ENCODE results near the gene PHF21B. TPM values are rescaled to one million over a fixed set of nuclear protein-coding genes. Genes with fewer than 3 reads are reported as not detected.

The PHF21B gene
- total RNA-seq, 1 experiment from 2014 or later, result 5.9 TPM

DNA sequence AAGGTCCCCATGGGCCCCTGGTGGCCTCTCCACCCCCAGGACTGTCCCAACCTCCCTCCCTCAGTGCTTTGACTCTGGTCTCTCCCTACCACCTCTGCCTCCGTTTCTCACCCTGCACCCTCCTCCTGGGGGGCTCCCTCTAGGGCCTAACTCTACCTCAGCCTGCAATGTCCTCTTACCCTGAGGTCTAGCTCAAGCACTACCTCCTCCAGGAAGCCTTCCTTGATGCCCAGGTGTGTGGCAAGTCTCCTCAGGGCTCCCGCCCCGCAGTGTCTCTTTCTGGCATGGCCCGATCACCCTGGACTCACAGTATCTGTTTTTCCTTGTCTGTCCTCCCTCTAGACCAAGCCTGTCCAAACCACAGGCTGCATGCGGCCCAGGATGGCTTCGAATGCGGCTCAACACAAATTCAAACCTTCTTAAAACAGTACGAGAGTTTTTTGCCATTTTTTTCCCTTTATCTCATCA lies 90.8 kb downstream of the PHF21B start:
- Histone ChIP-seq H3K9ac (ENCODE audit: low read length) (no peak overlapping the region), H3K9me2 (replicated peaks; ENCODE audit: insufficient read depth, low read length) (no peaks in the 10 kb centered on the region), H3K36me3 (ENCODE audit: insufficient read depth, low read length) (no peaks in the 10 kb centered on the region)

DNA sequence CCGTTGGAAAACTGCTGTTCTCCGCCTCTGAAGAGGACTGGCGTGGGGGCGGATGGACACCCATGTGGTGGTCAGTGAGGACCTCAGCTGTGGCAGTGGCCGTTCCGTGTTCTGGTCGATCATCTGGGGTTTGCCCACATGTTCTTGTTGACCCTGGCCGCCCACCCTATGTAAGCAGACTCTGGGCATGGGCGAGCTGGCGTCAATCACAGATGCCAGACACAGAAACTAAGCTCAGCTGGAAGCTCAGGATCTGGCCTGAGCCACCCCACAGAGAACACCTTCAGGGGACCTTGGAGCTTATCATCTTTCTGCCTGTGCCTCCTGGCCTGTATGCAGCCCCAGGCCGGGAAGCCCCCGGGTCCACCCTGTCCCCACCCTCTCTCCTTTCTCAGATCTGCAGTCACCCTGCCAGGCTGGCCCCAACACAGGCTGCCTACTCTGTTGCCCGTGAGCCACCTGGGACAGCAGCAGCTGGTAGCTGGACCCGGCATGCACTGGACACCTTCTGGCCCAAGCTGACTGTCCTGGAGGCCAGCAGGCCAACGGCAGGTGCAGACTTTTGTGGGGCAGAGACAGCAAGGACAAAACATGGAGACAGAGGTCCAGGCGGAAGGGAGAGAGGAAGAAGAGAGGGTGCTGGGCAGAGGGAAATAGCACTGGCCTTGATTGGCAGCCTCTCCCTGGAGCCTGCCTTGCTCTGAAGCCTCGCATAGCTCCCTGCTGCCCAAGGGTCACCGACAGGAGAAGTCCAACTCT lies 91.5 kb downstream of the PHF21B start:
- Histone ChIP-seq H3K9ac (ENCODE audit: low read length) (no peak overlapping the region), H3K36me3 (ENCODE audit: insufficient read depth, low read length) (no peaks in the 10 kb centered on the region), H4K20me1 (ENCODE audit: insufficient read depth, low read depth, low read length) (no peaks in the 10 kb centered on the region), H3K4me3 (ENCODE audit: low read length) (no peak overlapping the region), H3K9me3 (ENCODE audit: low read length) (no peaks in the 10 kb centered on the region), H3K4me2 (ENCODE audit: low read depth, low read length, poor library complexity, severe bottlenecking) (no peak overlapping the region), H3K4me1 (ENCODE audit: low read length) (no peaks in the 10 kb centered on the region), H3K79me2 (ENCODE audit: low read length) (peaks cover 6% of the 10 kb centered on the region; the same call in 1 of the 2 replicates), H3K27ac (ENCODE audit: low read length) (no peak overlapping the region), H3K9me2 (replicated peaks; ENCODE audit: insufficient read depth, low read length) (no peaks in the 10 kb centered on the region), H3K27me3 (ENCODE audit: low read length) (no peaks in the 10 kb centered on the region), H2AFZ (ENCODE audit: low read length) (no peak overlapping the region)
- no peak for DNase-seq

More for the DNA sequence above, 90.8 kb downstream of the PHF21B start:
- peaks cover 6% of the 10 kb centered on the region; the same call in 1 of the 2 replicates for H3K79me2 ChIP-seq (ENCODE audit: low read length)
- H3K4me1 ChIP-seq (ENCODE audit: low read length), result no peaks in the 10 kb centered on the region
- no peaks in the 10 kb centered on the region for H4K20me1 ChIP-seq (ENCODE audit: insufficient read depth, low read depth, low read length)
- no peaks in the 10 kb centered on the region for H3K27me3 ChIP-seq (ENCODE audit: low read length)
- H3K4me3 ChIP-seq (ENCODE audit: low read length), result no peak overlapping the region
- no peak overlapping the region for H3K4me2 ChIP-seq (ENCODE audit: low read depth, low read length, poor library complexity, severe bottlenecking)
- DNase-seq, result no peak
- no peaks in the 10 kb centered on the region for H3K9me3 ChIP-seq (ENCODE audit: low read length)
- no peak overlapping the region for H2AFZ ChIP-seq (ENCODE audit: low read length)
- H3K27ac ChIP-seq (ENCODE audit: low read length), result no peak overlapping the region

DNA sequence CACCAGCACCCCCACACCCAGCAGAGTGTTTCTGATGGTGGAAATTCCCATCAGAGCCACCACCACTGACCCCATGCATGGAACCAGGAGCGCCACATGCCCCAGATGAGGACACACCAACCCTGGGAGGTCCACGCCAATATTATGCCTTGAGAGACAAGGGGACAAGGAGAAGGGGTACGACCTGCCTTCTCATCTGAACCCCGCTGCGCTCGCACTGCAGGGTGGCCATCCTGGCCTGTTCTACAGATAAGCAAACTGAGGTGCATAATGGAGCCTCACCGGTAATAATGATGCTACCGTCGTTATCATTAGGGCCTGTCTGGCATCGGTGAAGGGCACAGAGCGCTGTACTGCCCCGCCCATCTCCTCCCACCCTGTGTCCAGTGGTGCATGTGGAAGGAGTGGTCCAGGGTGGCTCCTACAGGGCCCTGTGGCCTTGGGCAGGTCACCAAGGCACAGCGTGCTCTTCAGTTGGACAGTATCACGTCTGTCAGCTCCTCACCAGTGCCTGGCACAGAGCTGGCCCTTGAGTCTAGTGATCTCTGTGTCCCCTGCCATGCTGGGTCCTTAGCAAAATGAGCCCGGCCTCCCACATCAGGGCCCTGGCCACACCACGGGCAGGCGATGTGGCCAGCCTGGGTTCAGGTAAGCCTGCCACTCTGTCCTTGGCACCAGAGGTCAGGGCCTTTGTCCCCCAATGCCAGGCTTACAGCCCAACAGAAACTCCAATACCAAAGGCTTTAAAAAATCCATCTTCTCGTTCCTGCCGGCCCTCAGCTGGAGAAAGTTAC lies 92.2 kb downstream of the PHF21B start:
- no peaks in the 10 kb centered on the region for H3K27me3 ChIP-seq (ENCODE audit: low read length)
- no peak for DNase-seq

DNA sequence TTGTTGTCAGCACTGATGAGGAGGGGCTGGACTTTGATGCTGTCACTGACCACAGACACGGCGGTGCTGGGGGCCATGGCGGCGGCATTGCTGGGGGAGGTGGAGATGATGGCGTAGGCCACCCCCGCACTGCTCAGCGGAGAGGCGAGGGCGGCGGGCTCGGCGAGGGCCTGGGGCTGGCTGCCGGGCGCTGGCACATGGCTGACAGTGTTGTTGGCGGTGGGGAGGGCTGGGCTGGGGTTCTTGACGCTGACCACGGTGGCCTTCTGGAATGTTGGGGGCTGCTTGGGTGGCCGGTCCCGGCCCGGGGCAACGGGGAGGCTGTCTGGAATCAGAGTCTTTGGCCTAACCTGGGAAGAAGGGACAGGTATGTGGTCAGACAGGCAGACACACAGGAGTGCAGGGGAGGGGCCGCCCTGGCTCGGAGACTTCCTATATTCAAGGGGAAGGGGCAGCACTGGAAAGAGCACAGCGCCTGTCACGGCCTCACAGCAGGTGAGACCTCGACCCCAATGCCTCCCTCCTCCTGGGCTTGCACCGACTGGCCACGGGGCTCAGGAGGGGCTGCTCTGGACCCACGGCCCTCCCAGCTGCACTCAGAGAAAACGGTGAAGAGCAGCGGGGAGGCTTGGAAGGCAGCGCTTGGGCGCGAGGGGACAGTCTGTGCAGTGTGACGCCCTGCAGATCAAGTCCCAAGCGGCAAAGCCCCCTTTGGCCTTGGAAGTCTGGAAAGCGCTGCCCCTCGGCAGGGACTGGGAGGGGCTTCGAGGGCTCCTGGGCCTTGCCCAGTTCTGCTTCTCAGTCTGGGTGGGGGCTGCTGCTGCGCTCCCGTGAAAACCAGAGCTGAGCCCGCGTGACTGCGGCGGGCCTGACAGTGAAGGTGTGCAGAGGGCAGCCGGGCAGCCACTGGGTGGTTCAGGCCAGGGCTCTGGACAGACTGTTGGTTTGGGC lies 93.2 kb downstream of the PHF21B start:
- H3K4me1 ChIP-seq (ENCODE audit: low read length), result no peaks in the 10 kb centered on the region
- no peaks in the 10 kb centered on the region for H3K36me3 ChIP-seq (ENCODE audit: insufficient read depth, low read length)
- no peak for DNase-seq
- no peaks in the 10 kb centered on the region for H3K9me2 ChIP-seq (replicated peaks; ENCODE audit: insufficient read depth, low read length)
- no peak overlapping the region for H3K9ac ChIP-seq (ENCODE audit: low read length)
- H3K27ac ChIP-seq (ENCODE audit: low read length), result no peak overlapping the region
- no peak overlapping the region for H3K4me3 ChIP-seq (ENCODE audit: low read length)
- H3K79me2 ChIP-seq (ENCODE audit: low read length), result no peaks in the 10 kb centered on the region
- H4K20me1 ChIP-seq (ENCODE audit: insufficient read depth, low read depth, low read length), result no peaks in the 10 kb centered on the region
- no peak overlapping the region for H3K4me2 ChIP-seq (ENCODE audit: low read depth, low read length, poor library complexity, severe bottlenecking)
- H3K27me3 ChIP-seq (ENCODE audit: low read length), result no peaks in the 10 kb centered on the region
- no peaks in the 10 kb centered on the region for H3K9me3 ChIP-seq (ENCODE audit: low read length)
- no peak overlapping the region for H2AFZ ChIP-seq (ENCODE audit: low read length)

More for the DNA sequence above, 92.2 kb downstream of the PHF21B start:
- Histone ChIP-seq H2AFZ (ENCODE audit: low read length) (no peak overlapping the region), H3K27ac (ENCODE audit: low read length) (no peak overlapping the region), H3K9ac (ENCODE audit: low read length) (no peak overlapping the region), H3K36me3 (ENCODE audit: insufficient read depth, low read length) (no peaks in the 10 kb centered on the region), H3K9me3 (ENCODE audit: low read length) (no peaks in the 10 kb centered on the region), H3K4me2 (ENCODE audit: low read depth, low read length, poor library complexity, severe bottlenecking) (no peak overlapping the region), H3K4me1 (ENCODE audit: low read length) (no peaks in the 10 kb centered on the region), H3K4me3 (ENCODE audit: low read length) (no peak overlapping the region), H4K20me1 (ENCODE audit: insufficient read depth, low read depth, low read length) (no peaks in the 10 kb centered on the region), H3K9me2 (replicated peaks; ENCODE audit: insufficient read depth, low read length) (no peaks in the 10 kb centered on the region), H3K79me2 (ENCODE audit: low read length) (peaks cover 3% of the 10 kb centered on the region; the same call in 1 of the 2 replicates)

DNA sequence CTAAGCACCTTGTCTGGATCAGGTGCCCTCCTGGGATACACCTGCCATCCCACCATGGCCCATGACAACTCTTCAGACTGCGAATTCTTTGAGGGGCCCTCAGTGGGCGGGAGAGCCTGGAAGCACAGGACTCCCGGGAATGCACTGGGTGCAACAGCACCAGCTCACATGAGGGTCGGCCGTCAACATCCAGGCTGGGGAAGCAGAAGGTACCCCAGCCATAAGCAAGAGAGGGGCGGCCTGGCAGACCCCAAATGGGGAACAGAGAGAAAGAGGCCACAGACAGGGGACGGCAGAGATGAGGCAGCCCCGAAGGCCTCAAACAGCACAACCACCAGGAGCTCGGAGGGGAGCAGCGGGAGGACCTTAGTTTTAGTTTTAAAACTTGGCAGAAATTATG lies 94.4 kb downstream of the PHF21B start:
- H3K79me2 ChIP-seq (ENCODE audit: low read length), result no peaks in the 10 kb centered on the region
- H4K20me1 ChIP-seq (ENCODE audit: insufficient read depth, low read depth, low read length), result no peaks in the 10 kb centered on the region
- no peaks in the 10 kb centered on the region for H3K9me3 ChIP-seq (ENCODE audit: low read length)
- H3K4me2 ChIP-seq (ENCODE audit: low read depth, low read length, poor library complexity, severe bottlenecking), result no peak overlapping the region
- H3K9me2 ChIP-seq (replicated peaks; ENCODE audit: insufficient read depth, low read length), result no peaks in the 10 kb centered on the region
- H3K9ac ChIP-seq (ENCODE audit: low read length), result no peak overlapping the region
- H3K36me3 ChIP-seq (ENCODE audit: insufficient read depth, low read length), result no peaks in the 10 kb centered on the region; the same call in 1 of the 2 replicates
- H3K27me3 ChIP-seq (ENCODE audit: low read length), result no peaks in the 10 kb centered on the region
- DNase-seq, result no peak
- H2AFZ ChIP-seq (ENCODE audit: low read length), result no peak overlapping the region
- H3K4me1 ChIP-seq (ENCODE audit: low read length), result no peaks in the 10 kb centered on the region
- no peak overlapping the region for H3K27ac ChIP-seq (ENCODE audit: low read length)
- no peak overlapping the region for H3K4me3 ChIP-seq (ENCODE audit: low read length)

DNA sequence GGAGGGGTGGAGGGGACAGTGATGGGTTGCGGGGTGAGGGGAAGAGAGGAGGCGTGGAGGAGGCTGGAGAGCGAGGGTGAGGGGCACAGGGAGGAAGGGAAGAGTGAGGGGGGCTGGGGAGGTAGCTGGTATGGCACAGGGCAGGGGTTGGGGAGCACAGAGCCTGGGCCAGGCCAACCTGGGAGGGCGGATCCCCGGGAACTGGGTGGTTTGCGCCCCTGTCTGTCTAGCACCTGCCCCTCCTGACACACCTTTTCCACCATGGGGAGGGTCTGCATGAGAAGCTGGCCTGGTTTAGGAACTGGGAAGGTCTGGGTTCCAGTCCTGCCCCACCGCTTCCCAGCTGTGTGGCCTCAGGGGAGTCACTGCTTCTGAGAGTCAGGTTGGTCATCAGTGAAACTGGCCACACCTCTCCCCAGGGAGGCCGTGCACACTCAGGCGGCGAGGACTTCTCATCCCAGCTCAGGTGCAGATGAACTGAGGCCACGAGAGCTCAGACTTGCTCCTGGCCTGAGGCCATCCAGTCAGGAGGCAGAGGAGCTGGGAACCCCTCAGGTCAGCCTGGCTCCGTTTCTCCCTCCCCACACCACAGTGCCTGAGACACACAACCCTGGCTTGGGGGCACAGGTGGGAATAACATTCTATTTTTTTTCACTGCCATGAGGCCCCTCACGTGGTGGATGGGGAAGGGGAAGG lies 95.6 kb downstream of the PHF21B start:
- Histone ChIP-seq H4K20me1 (ENCODE audit: insufficient read depth, low read depth, low read length) (no peaks in the 10 kb centered on the region), H3K27me3 (ENCODE audit: low read length) (no peaks in the 10 kb centered on the region), H3K9me2 (replicated peaks; ENCODE audit: insufficient read depth, low read length) (no peaks in the 10 kb centered on the region), H2AFZ (ENCODE audit: low read length) (no peak overlapping the region), H3K27ac (ENCODE audit: low read length) (no peak overlapping the region), H3K36me3 (ENCODE audit: insufficient read depth, low read length) (no peaks in the 10 kb centered on the region; the same call in 1 of the 2 replicates), H3K4me1 (ENCODE audit: low read length) (no peaks in the 10 kb centered on the region), H3K4me2 (ENCODE audit: low read depth, low read length, poor library complexity, severe bottlenecking) (no peak overlapping the region), H3K79me2 (ENCODE audit: low read length) (no peaks in the 10 kb centered on the region), H3K9me3 (ENCODE audit: low read length) (no peaks in the 10 kb centered on the region), H3K4me3 (ENCODE audit: low read length) (no peak overlapping the region), H3K9ac (ENCODE audit: low read length) (no peak overlapping the region)
- DNase-seq, result no peak

DNA sequence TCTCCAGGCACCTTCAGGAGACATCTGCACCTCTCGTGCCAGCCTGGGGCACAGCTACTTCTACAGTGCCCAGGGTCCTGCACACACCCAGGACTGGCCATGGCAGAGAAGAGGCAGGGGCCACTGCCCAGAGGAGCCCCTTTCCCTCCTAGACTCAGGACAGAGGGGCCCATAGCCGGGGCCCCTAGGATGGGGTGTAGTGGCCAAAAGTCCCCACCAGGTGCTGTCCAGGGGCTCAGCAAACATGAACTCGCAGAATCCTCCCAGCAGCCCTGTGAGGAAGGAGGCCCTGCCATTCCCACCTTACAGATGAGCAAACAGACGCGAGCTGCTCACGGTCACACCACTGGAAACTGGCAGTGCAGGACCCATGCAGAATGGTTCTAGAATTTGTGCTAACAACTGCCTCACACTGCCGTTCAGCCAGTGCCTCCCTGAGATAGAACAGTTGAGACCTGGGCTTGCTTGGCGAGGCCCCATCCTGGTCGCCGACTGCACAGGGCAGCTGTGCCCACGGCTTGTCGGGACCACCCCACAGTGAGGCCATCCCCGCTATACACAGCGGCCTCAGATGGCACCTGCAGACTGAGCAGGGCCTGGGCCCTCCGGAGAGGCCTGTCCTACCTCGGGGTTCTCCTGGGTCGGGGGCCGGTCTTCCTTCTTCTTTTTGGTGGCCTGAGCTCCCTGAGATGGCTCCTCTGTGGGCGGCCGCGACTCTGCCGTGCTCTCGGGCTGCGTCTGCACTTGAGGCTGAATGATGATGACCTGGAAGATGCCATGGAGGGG lies 96.4 kb downstream of the PHF21B start:
- no peak overlapping the region for H2AFZ ChIP-seq (ENCODE audit: low read length)
- no peaks in the 10 kb centered on the region for H3K9me2 ChIP-seq (replicated peaks; ENCODE audit: insufficient read depth, low read length)
- H3K4me1 ChIP-seq (ENCODE audit: low read length), result no peaks in the 10 kb centered on the region
- H3K79me2 ChIP-seq (ENCODE audit: low read length), result no peaks in the 10 kb centered on the region
- H4K20me1 ChIP-seq (ENCODE audit: insufficient read depth, low read depth, low read length), result no peaks in the 10 kb centered on the region
- H3K9me3 ChIP-seq (ENCODE audit: low read length), result no peaks in the 10 kb centered on the region
- H3K9ac ChIP-seq (ENCODE audit: low read length), result no peak overlapping the region
- H3K36me3 ChIP-seq (ENCODE audit: insufficient read depth, low read length), result no peaks in the 10 kb centered on the region; the same call in 1 of the 2 replicates
- no peak for DNase-seq
- no peaks in the 10 kb centered on the region for H3K27me3 ChIP-seq (ENCODE audit: low read length)
- H3K27ac ChIP-seq (ENCODE audit: low read length), result no peak overlapping the region
- no peak overlapping the region for H3K4me3 ChIP-seq (ENCODE audit: low read length)
- no peak overlapping the region for H3K4me2 ChIP-seq (ENCODE audit: low read depth, low read length, poor library complexity, severe bottlenecking)
